HG02870 (cell line): ENCODE data around the gene THSD4.
"Not testable (repeated sequence)": the region's sequence is repeated elsewhere in the genome, so short reads cannot be mapped to it uniquely, and the experiment has no call there.

ENCODE experiments used
- ATAC-seq: cut with Tn5 transposase; IDR thresholded peaks from one replicate; pipeline ENCODE4 v1.9.1; 2021; ENCODE audit warnings: mild to moderate bottlenecking, moderate library complexity; ENCODE audit not compliant: unreplicated experiment

Gene THSD4

GRCh38 chr15:71666763-71667620 lies 551.7 kb downstream of the THSD4 start:
- no peak for ATAC-seq

- no peak for ATAC-seq
Observed at GRCh38 chr15:71669688-71670087, 554.4 kb downstream of the THSD4 start.

- not testable (repeated sequence) for ATAC-seq
Observed at GRCh38 chr15:71670222-71670621, 555.0 kb downstream of the THSD4 start.

GRCh38 chr15:71674354-71674753 lies 559.1 kb downstream of the THSD4 start:
- ATAC-seq: no peak

GRCh38 chr15:71677352-71677751 lies 562.1 kb downstream of the THSD4 start:
- ATAC-seq: no peak

- no peak for ATAC-seq
Observed at GRCh38 chr15:71677766-71678165, 562.5 kb downstream of the THSD4 start.

- ATAC-seq: no peak
Observed at GRCh38 chr15:71678191-71678590, 562.9 kb downstream of the THSD4 start.

- no peak for ATAC-seq
Observed at GRCh38 chr15:71678605-71679004, 563.3 kb downstream of the THSD4 start.

GRCh38 chr15:71679223-71679792 lies 564.0 kb downstream of the THSD4 start:
- ATAC-seq: no peak

GRCh38 chr15:71679793-71680353 lies 564.6 kb downstream of the THSD4 start:
- no peak for ATAC-seq

- ATAC-seq: no peak
Observed at GRCh38 chr15:71682001-71682400, 566.7 kb downstream of the THSD4 start.

GRCh38 chr15:71683411-71684274 lies 568.4 kb downstream of the THSD4 start:
- no peak for ATAC-seq

- ATAC-seq: no peak
Observed at GRCh38 chr15:71685420-71685993, 570.2 kb downstream of the THSD4 start.

GRCh38 chr15:71686221-71687050 lies 571.2 kb downstream of the THSD4 start:
- no peak for ATAC-seq

GRCh38 chr15:71687902-71688508 lies 572.7 kb downstream of the THSD4 start:
- ATAC-seq: no peak

- no peak for ATAC-seq
Observed at GRCh38 chr15:71688509-71689094, 573.3 kb downstream of the THSD4 start.

- ATAC-seq: no peak
Observed at GRCh38 chr15:71691081-71691457, 575.8 kb downstream of the THSD4 start.

- no peak for ATAC-seq
Observed at GRCh38 chr15:71691458-71692417, 576.5 kb downstream of the THSD4 start.
